CD4-positive, alpha-beta T cell treated with Interleukin-10 for 1 hour (primary cell): Measurements from ENCODE around the gene ZNF2.

Source experiments
- DNase-seq: peaks from one replicate; pipeline ENCODE4 v3.0.0-alpha.2; 2020

Gene ZNF2

GRCh38 chr2:95207111-95207961, 41.7 kb downstream of the ZNF2 start, which contains the start of gene ZNF892:
Gene ZNF892, plus strand, starts transcription at chr2:95207521. Its CDS starts 295 bp downstream, at chr2:95207816.
- DNase-seq, result peak; percentile 81

- DNase-seq, result no peak
Observed at GRCh38 chr2:95208106-95208505, 42.5 kb downstream of the ZNF2 start.

GRCh38 chr2:95215018-95215612, 49.5 kb downstream of the ZNF2 start:
- no peak for DNase-seq

GRCh38 chr2:95220449-95220848, 54.8 kb downstream of the ZNF2 start:
- DNase-seq, result no peak

- DNase-seq, result no peak
Observed at GRCh38 chr2:95225658-95226057, 60.0 kb downstream of the ZNF2 start.

GRCh38 chr2:95231723-95232122, 66.1 kb downstream of the ZNF2 start:
- DNase-seq, result no peak

GRCh38 chr2:95232232-95232631, 66.6 kb downstream of the ZNF2 start:
- DNase-seq, result no peak
